HG03025 (cell line): ENCODE data around the gene UNC5A.

Experiments
- ATAC-seq: cut with Tn5 transposase; IDR thresholded peaks from one replicate; pipeline ENCODE4 v1.9.1; 2021; ENCODE audit warnings: mild to moderate bottlenecking, moderate library complexity; ENCODE audit not compliant: unreplicated experiment, low FRiP score

UNC5A gene

DNA sequence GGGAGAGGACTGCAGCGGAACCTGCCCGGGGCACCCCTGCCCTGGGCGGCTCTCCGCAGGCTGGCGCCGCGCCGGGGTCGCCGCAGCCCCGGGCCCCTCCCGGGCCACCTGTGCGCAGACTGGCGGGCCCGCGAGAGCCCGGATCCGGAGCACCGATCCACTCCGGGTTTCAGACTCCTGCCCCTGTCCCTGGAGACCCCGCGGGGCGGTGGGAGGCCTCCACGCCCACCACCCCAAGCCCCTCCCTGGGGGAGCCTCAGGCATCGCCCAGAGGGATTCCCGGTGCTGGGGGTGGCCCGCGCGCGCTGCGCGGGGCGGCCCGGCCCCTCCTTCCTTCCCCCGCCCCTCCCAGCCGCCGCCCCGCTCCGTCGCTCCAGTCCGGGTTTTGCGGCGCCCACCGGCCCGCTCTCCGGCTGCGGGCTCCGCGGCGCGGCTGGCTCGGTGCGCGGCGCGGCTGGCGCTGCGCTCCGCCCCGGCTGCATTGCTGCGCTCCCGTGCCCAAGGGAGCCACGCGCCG lies at the start of gene UNC5A:
Gene UNC5A (plus strand): TSS at position 479 of the 517 bp plus-strand sequence. CDS start 192 bp downstream, outside the sequence.
- no peak for ATAC-seq

DNA sequence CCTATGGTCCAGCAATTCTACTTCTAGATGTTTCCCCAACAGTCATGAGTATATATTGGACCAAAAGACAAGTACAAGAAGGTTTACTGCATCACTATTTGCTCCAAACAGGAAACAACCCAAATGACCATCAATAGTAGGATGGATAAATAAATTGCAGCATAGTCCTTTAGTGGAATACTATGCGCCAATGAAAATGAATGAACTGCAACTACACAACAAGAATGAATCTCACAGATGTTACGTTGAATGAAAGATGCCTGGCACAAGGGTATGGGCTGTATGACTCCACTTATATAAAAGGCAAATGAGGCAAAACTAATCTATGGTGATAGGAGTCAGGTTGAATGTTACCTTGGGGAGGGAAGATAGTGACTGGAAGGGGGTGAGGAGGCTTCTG lies 48.6 kb upstream of the UNC5A start:
- no peak for ATAC-seq

DNA sequence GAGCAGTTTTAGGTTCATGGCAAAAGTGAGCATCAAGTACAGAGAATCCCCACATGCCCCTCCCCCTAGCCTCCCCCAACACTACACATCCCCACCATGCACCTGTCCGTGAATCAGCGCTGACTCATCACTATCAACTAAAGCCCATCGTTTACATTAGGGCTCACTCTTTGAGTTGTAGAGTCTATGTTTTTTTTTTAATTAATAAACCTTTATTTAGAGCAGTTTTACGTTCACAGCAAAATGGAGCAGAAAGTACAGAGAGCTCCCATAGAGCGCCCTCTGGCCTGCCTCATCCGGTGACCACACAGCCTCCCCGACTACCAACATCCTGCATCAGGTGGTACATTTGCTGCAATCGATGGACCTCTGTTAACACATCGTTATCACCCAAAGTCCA lies 47.9 kb upstream of the UNC5A start:
- no peak for ATAC-seq

DNA sequence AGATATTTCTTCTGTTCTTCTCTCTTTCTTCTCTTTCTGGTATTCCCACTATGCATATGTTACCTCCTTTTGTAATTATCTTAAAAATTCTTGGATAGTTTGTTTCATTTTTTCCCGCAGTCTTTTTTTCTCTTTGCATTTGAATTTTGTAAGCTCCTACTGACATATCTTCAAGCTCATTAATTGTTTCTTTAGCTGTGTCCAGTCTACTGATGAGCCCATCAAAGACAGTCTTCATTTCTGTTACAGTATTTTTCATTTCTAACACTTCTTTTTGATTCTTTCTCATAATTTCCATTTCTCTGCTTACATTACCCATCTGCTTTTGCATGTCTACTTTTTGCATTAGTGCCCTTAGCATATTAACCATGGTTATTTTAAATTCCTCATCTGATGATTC lies 44.7 kb upstream of the UNC5A start:
- no peak for ATAC-seq

DNA sequence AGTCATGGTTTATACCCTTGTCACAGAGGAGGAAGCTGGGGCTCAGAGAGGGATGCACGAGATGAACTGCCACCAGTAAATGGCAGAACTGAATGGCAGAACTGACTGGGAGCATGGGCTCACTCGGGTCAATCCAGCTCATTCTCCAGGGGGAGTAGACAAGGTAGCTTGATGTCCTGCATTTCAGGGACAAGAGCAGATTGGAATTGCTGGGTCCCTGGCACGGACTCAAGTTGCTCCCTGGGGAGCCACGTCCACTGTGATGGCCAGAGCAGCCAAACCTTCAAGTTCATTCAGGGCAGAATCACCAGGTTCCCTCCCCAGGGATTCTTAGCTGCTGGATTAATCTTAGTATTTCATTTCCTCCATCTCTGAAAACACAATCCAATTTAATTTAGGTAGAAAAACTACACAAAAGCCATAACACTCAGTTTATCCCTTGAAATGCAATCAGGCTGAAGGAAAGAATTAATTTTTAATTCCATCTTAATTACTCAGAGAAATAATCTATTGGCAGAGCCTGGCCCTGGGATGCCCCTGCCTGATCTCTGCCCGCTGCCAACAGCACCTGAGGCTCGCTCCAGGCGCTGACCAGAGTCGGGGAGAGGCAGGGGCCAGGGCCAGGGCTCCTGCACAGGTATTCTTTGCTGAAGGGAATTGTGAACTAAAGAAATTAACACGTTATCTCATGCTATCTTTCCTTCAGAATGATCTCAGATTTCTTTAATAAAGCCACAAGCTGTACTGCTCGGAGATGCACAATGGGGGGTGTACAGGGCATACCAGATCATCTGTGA lies 42.0 kb upstream of the UNC5A start:
- no peak for ATAC-seq

DNA sequence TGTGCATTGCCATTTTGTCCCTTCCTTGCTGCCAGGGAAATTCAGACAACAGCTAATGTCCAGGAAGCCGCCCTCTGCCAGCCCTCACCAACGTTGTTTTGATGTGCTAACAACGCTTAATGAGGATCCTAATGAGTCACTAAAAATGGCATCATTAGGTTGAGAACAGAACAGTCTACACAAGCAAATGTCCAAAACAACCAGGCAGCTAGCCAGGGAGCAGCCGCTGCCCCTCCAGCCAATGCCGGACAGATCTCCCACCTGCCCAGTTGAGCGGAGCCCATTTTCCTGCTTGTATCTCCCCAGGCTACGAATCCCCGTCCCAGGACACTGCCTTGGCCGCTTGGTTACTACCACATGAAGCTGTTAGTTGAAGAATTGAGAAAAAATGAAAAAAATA lies 40.4 kb upstream of the UNC5A start:
- ATAC-seq: no peak

DNA sequence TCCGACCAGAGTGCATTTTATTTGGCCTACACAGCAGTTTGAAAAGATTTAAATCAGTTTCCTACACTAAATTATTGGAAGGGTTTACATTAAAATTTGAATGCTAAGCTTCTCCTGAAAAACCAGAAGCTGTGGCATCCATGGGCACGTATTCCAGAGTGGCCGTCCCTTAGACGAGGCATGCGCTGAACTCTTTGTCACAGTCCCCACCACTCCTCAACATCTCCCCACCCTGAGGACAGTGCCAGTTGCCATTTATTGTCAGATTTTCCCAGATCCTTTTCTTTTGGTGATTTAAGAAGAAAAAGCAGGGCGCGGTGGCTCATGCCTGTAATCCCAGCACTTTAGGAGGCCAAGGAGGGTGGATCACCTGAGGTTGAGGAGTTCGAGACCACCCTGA lies 39.9 kb upstream of the UNC5A start:
- ATAC-seq: no peak

DNA sequence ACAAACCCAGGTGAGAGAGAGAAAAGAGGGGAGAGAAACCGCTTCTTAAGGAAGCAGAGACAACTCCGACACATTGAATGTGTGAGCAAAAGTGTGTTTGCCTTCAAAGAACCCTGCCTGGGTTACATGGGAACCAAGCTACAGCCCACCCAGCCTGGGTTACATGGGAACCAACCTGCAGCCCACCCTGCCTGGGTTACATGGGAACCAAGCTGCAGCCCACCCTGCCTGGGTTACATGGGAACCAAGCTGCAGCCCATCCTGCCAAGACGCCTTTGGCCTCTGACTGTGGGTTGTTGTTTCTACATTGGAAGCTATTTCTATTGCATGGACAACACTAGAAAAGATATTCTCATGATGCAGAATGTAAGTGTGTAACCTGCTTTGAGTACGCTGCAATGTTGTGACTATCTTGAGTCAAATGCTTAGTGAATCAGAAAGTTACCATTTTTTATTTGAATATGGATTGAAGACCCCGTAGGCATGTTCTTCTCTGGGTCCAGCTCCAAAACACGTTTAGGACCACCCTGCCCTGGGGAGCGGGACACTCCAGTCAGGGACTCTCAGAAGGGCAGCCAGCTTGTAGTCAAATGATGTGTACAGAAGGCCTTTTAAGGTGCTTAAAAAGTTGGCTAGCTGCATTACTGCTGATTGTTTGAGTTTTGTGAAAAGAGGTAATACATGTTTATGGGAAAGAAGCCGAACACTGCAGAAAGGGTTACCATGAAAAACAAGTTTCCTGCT lies 39.1 kb upstream of the UNC5A start:
- ATAC-seq: no peak

DNA sequence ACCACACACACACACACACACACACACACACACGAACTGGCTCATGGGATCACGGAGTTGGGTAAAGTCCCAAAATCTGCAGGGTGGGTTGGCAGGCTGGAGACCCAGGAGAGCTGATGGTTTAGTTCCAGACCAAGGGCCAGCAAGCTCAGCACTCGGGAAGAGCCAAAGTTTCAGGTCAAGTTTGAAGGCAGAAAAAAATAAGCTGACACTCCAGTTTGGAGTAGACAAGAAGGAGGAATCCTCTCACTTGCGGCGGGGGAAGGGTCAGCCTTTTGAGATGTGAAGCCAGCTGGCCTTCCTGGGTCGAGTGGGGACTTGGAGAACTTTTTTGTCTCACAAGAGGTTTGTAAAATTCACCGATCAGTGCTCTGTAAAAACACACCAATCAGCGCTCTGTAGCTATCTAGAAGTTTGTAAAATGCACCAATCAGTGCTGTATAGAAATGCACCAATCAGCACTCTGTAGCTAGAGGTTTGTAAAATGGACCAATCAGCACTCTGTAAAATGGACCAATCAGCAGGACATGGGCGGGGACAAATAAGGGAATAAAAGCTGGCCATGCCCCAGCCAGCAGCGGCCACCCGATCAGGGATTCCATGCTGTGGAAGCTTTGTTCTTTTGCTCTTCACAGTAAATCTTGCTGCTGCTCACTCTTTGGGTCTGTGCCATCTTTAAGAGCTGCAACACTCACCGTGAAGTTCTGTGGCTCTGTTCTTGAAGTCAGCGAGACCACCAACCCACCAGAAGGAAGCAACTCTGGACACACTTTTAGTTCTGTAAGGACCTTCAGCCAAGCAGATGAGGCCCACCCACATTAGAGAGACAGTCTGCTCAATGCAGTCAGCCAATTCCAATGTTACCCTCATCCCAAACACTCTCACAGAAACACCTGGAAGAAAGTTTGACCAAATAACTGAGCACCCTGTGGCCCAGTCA lies 37.8 kb upstream of the UNC5A start:
- ATAC-seq: no peak

DNA sequence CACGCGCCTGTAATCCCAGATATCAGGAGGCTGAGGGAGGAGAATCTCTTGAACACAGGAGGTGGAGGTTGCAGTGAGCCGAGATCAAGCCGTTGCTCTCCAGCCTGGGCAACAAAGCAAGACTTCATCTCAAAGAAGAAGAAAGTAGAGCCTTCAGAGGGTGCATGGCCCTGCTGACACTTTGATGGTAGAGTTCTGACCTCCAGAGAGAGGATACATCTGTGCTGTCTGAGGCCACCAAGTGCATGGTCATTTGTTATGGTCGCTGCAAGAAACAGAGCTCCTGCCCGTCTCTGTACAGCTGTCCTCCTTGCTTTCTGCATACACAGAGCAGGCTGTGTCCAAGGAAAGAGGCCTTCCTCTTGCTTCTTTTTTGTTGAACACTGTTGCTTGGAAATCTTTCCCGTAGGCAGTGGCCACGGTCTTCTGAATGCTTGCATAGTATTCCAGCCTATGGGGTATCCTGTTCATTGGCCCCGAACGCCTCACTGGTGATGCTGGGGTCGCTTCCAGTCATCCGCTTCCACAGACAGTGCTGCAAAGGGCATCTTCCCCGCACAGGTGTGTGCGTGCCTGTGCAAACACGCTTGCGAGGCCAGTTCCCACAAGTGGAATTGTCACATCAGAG lies 36.8 kb upstream of the UNC5A start:
- ATAC-seq: no peak

DNA sequence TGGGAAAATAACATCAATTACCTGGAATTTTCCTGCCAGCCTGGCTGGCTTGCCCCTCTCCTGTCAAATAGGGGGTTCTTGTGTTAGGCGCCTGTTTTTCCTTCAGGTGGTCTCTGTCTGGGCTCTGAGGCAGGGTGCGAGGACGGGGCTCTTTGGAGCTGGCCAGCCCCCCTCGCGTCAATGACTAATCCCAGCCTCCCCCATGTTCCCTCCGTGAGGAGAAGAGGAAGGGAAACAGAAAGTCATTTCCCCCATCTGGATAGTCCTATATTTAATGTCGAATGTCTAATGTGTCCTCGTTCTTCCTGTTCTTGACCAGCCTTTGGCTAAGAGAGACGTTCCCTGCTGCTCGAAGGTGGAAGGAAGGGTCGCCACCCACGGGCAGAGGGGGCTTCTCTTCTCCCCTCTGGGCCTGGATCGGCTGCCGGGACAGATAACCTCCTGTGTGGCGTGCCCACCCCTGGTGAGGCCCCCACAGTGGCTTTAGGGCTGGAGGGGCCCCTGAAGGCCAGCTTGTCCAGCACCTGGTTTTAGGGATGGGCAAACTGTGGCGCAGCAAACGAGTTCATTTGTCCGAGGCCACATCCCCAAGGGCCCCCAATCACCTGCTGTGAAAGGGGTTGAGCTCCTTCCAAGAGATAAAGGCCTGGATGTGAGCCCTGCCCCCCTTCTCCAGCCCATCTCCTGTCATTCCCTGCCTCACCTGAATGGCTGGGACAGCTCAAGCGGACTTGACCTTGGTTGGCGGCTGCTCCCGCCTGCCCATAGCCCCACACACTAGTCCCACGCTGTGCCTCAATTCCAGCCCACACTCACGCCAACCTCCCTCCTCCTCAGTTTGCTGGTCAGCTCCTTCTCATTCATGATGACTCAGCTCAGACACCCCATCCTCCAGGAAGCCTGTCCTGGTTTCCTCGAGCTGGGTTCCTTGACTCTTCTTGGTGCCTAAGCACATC lies 35.9 kb upstream of the UNC5A start:
- no peak for ATAC-seq

DNA sequence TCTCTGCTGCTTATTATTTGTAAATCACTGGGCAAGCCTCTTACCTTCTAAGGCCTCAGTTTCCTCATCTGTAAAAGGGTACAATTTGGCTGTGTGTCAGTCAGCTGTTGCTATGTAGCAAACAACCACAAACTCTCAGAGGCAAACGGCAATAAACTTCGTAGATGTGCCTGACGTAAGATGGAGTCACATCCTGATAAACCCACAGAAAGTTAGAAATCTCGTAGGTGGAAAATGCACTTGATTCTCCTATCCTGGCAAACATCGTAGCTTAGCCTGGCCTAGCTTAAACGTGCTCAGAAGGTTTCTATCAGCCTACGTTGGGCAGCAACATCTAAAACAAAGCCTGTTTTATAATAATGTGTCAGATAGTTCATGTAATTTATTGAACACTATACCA lies 35.0 kb upstream of the UNC5A start:
- ATAC-seq: no peak

DNA sequence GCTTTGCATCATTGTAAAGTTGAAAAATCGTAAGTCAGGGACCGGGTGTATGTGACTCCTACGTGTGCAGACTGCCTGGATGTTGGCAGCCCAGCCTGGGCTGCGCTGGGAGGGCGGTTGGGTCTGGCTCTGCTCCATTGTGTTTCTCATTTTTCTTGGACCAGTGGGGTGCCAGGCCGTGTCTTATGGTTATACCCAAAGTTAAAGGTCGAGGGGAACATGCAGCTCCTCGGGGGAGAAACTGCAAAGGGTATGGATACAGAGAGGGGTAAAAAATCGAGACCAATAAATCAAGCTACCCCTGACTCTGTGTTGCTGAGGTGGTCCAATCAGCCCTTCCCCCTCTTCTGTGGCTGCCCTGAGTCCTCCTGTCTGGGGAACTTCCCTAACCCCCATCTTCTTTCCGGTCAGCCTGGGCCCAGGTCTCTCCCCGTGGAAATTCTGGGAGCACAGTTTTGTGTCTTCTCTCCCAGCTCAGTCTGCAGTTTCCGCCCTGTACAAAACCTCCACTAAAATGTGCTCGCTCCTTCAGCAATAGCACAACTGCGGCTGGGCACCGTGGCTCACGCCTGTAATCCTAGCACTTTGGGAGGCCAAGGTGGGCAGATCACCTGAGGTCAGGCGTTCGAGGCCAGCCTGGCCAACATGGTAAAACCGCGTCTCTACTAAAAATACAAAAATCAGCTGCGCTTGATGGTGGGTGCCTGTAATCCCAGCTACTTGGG lies 34.1 kb upstream of the UNC5A start:
- ATAC-seq: no peak

DNA sequence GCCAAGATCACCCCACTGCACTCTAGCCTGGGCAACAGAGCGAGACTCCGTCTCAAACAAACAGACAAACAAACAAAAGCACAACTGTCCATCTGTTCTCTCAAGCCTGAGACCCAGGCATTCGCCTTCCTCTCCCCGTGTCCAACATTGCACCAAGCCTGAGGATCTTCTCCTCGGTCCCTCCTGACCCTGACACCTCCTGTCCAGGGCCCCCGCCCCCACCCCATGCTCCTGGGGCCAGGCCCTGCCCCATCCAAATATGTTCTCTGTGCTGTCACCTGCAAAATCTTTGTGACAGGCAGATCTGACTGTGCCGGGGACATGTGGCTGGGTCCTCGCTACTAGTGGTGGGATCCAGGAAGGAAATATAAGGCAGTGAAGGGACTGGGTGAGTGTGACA lies 33.4 kb upstream of the UNC5A start:
- no peak for ATAC-seq

DNA sequence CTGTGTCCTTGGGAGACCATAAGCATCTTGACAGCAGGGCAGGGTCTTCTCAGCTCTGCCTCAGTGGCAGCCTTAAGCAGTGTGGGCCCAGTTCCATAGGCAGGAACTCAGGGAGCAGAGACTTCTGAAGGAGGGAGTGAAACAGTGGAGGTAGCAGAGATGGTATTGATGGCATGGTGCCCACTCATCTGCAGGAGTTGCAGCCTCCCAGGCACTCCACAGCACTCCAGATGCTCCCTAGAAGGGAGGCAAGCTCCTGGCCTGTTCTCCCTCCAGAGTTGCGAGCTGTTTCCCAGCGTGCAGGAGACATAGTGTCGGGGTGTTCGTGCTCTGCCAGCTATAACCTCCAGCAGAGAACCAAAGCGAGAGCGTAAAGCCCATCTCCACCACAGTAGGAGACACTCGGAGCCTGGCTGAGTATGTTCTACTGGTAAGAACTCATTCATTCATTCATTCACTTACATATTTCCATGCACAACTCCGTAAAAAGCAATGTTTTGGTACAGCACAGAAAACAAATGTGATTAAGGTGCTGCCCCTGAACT lies 31.4 kb upstream of the UNC5A start:
- no peak for ATAC-seq

DNA sequence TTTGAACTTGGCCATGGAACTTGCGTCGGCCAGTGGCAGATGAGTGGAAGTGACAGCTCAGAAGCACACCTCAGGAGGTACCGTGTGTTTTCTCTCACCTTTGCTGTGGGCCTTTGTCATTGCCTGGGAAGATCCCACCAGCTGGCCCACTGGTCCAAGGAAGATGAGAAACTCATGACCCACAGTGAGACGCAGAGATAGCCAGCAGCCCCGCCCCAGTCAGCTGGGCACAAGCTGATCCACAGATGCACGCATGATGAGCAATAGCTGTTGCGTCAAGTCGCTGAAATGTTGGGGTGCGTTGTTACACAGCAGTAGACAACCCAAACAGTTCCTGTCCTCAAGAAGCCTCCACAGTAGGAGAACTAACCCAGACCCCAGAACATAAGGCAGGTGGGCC lies 30.8 kb upstream of the UNC5A start:
- ATAC-seq: no peak

DNA sequence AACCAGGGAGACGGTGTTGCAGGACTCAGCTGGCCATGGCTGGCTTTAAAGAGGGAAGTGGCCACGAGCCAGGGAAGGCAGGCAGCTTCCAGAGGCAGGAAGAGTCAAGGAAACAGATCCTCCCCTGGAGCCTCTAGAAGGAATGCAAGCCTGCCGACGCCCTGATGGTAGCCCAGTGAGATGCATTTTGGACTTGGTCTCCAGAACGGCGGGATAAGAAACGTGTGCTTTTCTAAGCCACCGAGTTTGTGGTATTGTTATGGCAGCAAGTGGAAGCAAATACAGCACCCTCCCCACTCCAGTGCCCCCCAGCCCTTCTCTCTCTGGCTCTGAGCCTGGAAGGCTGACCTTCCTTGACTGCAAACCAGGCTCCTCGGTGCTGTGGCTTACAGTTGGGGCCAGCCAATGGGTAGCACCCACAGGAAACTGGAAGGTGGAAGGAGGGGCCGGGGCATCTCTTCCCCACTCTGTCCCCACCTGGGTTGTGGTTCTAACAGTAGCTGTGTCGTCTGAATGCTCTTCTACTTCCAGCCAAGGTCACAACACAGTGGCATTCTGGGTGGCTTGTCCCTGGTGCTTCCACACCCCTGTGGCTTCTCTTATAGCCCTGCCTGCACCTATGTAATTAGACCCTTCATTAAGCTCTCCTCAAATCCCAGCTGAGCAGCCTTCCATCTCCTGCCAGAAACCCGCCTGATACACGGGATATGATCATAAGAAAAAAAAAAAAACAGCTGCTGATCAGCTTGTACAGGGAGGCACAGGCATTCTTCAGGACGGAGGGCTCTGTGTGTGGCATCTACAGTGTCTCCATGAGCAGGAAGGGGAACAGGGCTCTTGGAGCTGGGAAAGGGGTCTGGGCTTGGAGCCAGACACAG lies 29.9 kb upstream of the UNC5A start:
- ATAC-seq: no peak
